Ishikawa (cell line): ENCODE data around the gene TAF6L.

Experiments
- CEBPB ChIP-seq: IDR thresholded peaks from 2 replicates; pipeline ENCODE4 v1.6.1; 2012
- CREB1 ChIP-seq: IDR thresholded peaks from 2 replicates; pipeline ENCODE4 v1.6.1; 2012; ENCODE audit warnings: low read depth
- EGR1 ChIP-seq: IDR thresholded peaks from 2 replicates; pipeline ENCODE4 v1.6.1; 2012
- EP300 ChIP-seq: IDR thresholded peaks from 2 replicates; pipeline ENCODE4 v1.6.1; 2012; ENCODE audit warnings: borderline replicate concordance
- FOXM1 ChIP-seq: IDR thresholded peaks from 2 replicates; pipeline ENCODE4 v1.6.1; 2012; ENCODE audit warnings: low read depth, borderline replicate concordance
- NFIC ChIP-seq: IDR thresholded peaks from 2 replicates; pipeline ENCODE4 v1.6.1; 2012
- RAD21 ChIP-seq: IDR thresholded peaks from 2 replicates; pipeline ENCODE4 v1.6.1; 2012; ENCODE audit warnings: low read depth
- REST ChIP-seq: IDR thresholded peaks from 2 replicates; pipeline ENCODE4 v1.6.1; 2012; ENCODE audit warnings: low read depth, mild to moderate bottlenecking
- TAF1 ChIP-seq: IDR thresholded peaks from 2 replicates; pipeline ENCODE4 v1.6.1; 2012; ENCODE audit warnings: low read depth, mild to moderate bottlenecking
- TCF12 ChIP-seq: IDR thresholded peaks from 2 replicates; pipeline ENCODE4 v1.6.1; 2012; ENCODE audit warnings: low read depth
- TEAD4 ChIP-seq: IDR thresholded peaks from 2 replicates; pipeline ENCODE4 v1.6.1; 2012
- YY1 ChIP-seq: IDR thresholded peaks from 2 replicates; pipeline ENCODE4 v1.6.1; 2012; ENCODE audit warnings: low read depth
- ZBTB7A ChIP-seq: IDR thresholded peaks from 2 replicates; pipeline ENCODE4 v1.6.1; 2012; ENCODE audit warnings: low read depth
- TF ChIP-seq, protein P1 (sequence below): IDR thresholded peaks from 2 replicates; pipeline ENCODE4 v1.6.1; 2012
- TF ChIP-seq, protein P2 (sequence below): IDR thresholded peaks from 2 replicates; pipeline ENCODE4 v1.6.1; 2012

Gene TAF6L

DNA sequence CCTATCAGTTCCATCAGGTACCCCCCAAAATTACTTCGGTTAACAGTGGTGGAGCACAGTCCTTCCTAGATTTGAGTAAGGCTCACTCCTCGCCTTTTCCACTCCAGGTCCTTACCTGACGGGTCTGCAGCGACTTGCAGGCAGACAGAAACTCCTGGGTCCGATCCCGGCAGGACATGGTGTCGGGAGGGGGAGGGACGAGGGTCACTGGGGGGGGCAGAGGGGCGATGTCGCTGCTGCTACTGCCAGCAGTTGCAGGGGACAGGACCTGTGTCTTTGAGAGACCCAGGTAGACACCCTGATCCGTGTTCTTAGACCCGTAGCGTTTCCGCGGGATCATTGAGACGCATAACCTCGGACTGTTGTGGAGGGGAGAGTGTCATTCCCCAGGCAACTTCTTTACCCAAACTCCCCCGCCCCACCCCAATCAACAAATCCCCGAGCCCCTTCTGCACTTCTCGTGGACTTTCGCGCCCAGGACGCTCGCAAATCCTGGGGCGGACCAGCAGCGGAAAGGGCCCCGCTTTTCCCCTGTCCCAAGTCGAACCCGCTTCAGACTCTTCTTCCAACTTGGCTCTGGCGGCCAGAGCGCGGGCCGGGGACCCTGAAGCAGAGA is 59.8 kb downstream of the TAF6L start:
- TF ChIP-seq YY1, result no peak
- no peak for TF ChIP-seq CREB1
- no peak for TF ChIP-seq TEAD4
- no peak for TF ChIP-seq EP300
- TF ChIP-seq, protein P1, sequence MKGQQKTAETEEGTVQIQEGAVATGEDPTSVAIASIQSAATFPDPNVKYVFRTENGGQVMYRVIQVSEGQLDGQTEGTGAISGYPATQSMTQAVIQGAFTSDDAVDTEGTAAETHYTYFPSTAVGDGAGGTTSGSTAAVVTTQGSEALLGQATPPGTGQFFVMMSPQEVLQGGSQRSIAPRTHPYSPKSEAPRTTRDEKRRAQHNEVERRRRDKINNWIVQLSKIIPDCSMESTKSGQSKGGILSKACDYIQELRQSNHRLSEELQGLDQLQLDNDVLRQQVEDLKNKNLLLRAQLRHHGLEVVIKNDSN, result no peak
- TF ChIP-seq ZBTB7A, result no peak
- TF ChIP-seq, protein P2, sequence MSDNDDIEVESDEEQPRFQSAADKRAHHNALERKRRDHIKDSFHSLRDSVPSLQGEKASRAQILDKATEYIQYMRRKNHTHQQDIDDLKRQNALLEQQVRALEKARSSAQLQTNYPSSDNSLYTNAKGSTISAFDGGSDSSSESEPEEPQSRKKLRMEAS, result no peak
- TF ChIP-seq NFIC, result no peak
- TF ChIP-seq CEBPB, result no peak
- TF ChIP-seq TCF12, result no peak
- no peak for TF ChIP-seq FOXM1
- TF ChIP-seq RAD21, result no peak
- TF ChIP-seq TAF1, result no peak
- no peak for TF ChIP-seq EGR1
- no peak for TF ChIP-seq REST

DNA sequence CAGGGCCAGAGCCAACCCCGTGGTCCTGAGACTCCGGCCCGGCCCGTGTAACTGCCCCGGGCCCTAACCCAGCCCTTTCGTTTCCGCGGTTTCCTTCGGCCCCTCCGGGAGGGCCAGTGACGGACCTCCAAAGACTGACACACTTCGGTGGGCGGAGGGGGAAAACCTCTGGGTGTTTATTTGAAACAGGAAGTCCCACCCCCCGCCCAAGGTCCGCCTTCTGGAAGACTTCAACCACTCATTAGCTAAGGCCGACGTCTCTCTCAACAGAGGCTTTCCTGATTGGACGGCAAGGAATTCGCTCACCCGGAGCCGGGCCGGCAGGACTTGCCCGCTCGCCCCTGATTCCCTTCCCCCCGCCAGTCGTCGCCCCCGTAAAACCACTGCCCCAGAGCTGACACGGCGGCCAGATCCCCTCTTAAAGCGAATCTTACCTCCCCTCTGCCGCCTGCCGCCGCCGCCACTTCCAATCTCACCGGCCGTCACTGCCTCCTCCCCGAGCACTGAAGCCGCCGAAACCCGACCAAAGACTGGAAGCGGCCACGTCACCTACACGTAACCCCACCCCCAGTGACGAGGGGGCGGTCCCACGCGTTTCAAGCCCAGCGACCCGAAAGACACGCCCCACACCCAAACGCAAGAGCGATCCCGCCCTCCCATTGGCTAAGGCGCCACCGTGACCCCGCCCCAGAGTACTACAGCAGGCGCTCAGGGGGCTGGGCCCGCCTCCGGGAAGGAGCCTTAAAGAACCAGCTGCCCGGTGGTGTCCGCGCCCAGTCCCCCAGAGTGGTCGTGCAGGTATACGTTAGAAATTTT is 60.5 kb downstream of the TAF6L start, which contains the start of gene STX5:
Gene STX5, minus strand, starts transcription at position 532 of the 816 bp plus-strand sequence. CDS start 808 bp downstream, outside the sequence.
- TF ChIP-seq TAF1 (peak; percentile 71), CREB1 (peak; percentile 91), ZBTB7A (0 out of 2 replicates have a peak, but pooled peaks have one; percentile 9), EP300 (0 out of 2 replicates have a peak, but pooled peaks have one; percentile 22), YY1 (no peak), TEAD4 (no peak), FOXM1 (0 out of 2 replicates have a peak, but pooled peaks have one; percentile 13), EGR1 (peak; percentile 5; the same call in 1 of the 2 replicates), TCF12 (no peak), CEBPB (no peak), NFIC (no peak), RAD21 (no peak), REST (no peak)
- TF ChIP-seq, protein P1, result peak; percentile 49; the same call in 1 of the 2 replicates
- TF ChIP-seq, protein P2, result peak; percentile 22; the same call in 1 of the 2 replicates

DNA sequence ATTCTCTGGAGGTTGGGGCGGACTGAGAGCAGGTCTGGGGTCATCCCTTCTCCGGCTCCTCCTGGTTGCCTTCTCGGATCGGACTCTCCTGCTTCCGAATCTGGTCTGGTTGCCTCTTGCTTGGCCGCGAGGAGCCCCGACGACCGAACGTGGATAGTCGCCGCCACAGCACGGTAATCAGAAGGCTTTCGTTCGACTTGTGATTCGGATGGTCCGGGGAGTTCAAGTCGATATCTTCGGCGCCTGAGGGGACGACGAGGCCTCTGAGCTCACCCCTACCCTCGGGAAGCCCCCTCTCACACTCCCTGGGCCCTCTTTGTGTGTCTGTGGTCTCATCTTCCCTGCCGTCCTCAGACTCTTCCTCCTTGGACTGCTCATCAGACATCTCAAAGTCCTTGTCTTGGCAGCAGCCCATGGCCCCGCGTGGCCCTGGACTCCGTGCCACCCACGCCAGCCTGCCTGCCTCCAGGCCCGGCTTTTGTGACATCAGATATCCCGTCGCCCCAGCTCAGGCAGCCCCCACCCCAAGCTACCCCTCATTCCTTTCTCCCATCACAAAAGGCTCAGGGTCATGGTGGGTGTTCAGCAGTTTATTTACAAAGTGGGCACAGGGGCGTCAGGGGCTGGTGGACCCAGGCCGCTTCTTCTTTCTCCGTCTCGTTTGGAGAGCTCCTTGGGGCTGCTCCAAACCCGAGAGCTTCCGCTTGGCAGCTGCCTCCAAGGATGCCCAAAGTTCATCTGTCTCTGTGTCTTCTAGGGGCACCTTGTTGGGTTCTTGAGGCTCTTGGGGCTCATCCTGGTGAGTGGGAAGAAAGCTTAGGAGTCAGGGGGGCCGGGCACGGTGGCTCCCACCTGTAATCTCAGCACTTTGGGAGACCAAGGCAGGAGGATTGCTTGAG is 61.4 kb downstream of the TAF6L start, which contains the start of gene TEX54:
Gene TEX54, minus strand, starts transcription at position 506 of the 899 bp plus-strand sequence.
- no peak for TF ChIP-seq REST
- TF ChIP-seq, protein P2, result 0 out of 2 replicates have a peak, but pooled peaks have one; percentile 4
